ENCODE results near the gene OSBPL2. TPM values are rescaled to one million over a fixed set of nuclear protein-coding genes. Genes with fewer than 3 reads are reported as not detected.

OSBPL2 gene
- total RNA-seq, 1 donor from 2014 or later: 28.4 TPM

DNA sequence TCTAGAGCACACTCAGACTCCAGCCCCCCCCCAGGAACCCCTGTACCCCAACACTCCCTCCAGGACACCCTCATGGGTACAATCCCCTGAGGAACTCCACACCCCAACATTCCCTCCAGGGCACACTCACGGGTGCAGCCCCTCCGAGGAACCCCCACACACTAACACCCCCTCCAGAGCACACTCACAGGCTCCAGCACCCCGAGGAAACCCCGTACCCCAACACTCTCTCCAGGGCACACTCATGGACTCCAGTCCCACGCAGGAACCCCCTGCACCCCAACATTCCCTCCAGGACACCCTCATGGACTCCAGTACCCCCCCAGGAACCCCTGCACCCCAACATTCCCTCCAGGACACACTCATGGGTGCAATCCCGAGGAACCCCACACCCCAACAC, 97.2 kb downstream of the OSBPL2 start:
- H2AFZ ChIP-seq (replicated peaks): no peak overlapping the region
- Mint-ChIP-seq H3K36me3 (peaks cover 3% of the 10 kb centered on the region), H3K27ac (no peak overlapping the region), H3K27me3 (ENCODE audit: insufficient read depth, low read depth) (peaks cover 3% of the 10 kb centered on the region), H3K9me3 (no peaks in the 10 kb centered on the region), H3K4me3 (no peak overlapping the region), H3K4me1 (no peaks in the 10 kb centered on the region)
- TF ChIP-seq, protein P1, sequence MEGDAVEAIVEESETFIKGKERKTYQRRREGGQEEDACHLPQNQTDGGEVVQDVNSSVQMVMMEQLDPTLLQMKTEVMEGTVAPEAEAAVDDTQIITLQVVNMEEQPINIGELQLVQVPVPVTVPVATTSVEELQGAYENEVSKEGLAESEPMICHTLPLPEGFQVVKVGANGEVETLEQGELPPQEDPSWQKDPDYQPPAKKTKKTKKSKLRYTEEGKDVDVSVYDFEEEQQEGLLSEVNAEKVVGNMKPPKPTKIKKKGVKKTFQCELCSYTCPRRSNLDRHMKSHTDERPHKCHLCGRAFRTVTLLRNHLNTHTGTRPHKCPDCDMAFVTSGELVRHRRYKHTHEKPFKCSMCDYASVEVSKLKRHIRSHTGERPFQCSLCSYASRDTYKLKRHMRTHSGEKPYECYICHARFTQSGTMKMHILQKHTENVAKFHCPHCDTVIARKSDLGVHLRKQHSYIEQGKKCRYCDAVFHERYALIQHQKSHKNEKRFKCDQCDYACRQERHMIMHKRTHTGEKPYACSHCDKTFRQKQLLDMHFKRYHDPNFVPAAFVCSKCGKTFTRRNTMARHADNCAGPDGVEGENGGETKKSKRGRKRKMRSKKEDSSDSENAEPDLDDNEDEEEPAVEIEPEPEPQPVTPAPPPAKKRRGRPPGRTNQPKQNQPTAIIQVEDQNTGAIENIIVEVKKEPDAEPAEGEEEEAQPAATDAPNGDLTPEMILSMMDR (IDR thresholded peaks at IDR 0.05): no peak
- TF ChIP-seq EZH2 (IDR thresholded peaks at IDR 0.05): no peak
- TF ChIP-seq EZH2phosphoT487 (IDR thresholded peaks at IDR 0.05): no peak
- no peaks in the 10 kb centered on the region for H3K79me2 ChIP-seq (ENCODE audit: low read depth)
- no peaks in the 10 kb centered on the region for H3K27me3 ChIP-seq
- no peak overlapping the region for H3K27ac ChIP-seq
- H3K4me3 ChIP-seq: no peak overlapping the region
- DNase-seq (ENCODE audit: low spot score): no peak
- no peaks in the 10 kb centered on the region for H4K20me1 ChIP-seq (ENCODE audit: low read depth)
- no peaks in the 10 kb centered on the region for H3K36me3 ChIP-seq
- H3K9me3 ChIP-seq (ENCODE audit: low read depth): no peaks in the 10 kb centered on the region
- no peak overlapping the region for H3K9ac ChIP-seq
- no peaks in the 10 kb centered on the region for H3K4me1 ChIP-seq
- H3K4me2 ChIP-seq: no peak overlapping the region
- peaks cover 4% of the 10 kb centered on the region for H3F3A ChIP-seq (ENCODE audit: low read depth)

DNA sequence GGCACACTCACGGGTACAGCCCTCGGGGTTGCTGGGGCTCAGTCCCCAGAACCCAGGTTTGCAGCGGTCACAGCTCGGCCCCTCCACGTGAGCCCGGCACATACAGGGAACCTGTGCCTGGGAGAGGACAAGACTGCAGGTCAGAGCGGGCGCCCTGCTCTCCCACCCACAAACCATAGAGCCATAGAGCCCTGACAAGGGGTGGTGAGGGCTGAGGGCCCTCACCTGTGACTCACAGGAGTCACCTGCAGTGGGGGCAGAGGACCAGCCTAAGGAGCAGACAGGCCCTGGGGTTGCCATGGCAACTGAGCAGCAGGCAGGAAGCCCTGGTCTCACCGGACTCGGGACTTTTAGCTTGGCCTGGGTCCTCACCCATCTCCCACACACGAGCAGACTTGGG, 98.0 kb downstream of the OSBPL2 start:
- H3K9me3 Mint-ChIP-seq: no peaks in the 10 kb centered on the region
- no peak overlapping the region for H3K4me3 Mint-ChIP-seq
- no peak overlapping the region for H3K9ac ChIP-seq
- no peaks in the 10 kb centered on the region for H3K27me3 ChIP-seq
- H3K36me3 ChIP-seq: no peaks in the 10 kb centered on the region
- H3K27ac ChIP-seq: no peak overlapping the region
- H3K36me3 Mint-ChIP-seq: peaks cover 5% of the 10 kb centered on the region
- H3K27ac Mint-ChIP-seq: peak overlapping the region; percentile 69
- TF ChIP-seq EZH2 (IDR thresholded peaks at IDR 0.05): no peak
- no peaks in the 10 kb centered on the region for H4K20me1 ChIP-seq (ENCODE audit: low read depth)
- no peaks in the 10 kb centered on the region for H3K79me2 ChIP-seq (ENCODE audit: low read depth)
- H3K4me1 ChIP-seq: no peaks in the 10 kb centered on the region
- no peaks in the 10 kb centered on the region for H3K9me3 ChIP-seq (ENCODE audit: low read depth)
- H3K4me1 Mint-ChIP-seq: no peaks in the 10 kb centered on the region
- no peak for DNase-seq (ENCODE audit: low spot score)
- no peak overlapping the region for H3K4me2 ChIP-seq
- no peak overlapping the region for H3K4me3 ChIP-seq
- H3F3A ChIP-seq (ENCODE audit: low read depth): peaks cover 4% of the 10 kb centered on the region
- H2AFZ ChIP-seq (replicated peaks): no peak overlapping the region
- H3K27me3 Mint-ChIP-seq (ENCODE audit: insufficient read depth, low read depth): peaks cover 3% of the 10 kb centered on the region

DNA sequence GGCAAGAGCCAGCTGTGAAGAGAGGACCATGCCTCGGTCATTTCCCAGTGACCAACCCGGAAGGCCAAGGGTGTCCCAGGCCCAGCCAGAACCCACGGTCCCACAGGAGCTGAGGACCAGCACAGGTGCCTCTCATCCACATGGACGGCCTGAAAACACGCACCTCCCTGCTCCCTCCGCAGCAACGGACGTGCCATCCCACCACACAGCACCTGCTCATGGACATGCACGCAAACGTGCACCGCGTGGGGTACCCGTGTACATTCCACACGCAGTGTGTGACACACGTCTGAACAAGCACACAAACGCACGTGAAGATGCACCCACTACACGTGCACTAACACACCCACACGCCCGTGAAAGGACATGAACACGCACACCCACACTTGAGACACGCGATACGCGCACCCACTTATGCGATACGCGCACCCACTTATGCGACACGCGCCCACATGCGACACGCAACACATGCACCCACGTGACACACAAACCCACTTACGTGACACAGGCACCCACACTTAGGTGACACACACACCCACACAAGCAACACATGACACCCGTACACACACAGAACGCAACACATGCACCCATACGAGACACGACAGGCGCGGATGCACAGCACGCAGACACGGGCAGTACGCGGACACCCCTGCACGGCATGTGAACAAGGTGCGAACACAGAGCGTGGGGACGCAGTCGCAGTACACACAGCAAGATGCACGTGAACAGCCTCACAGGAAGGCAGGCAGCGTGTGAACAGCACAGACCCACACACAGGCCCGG, 98.6 kb downstream of the OSBPL2 start:
- H2AFZ ChIP-seq (replicated peaks): no peak overlapping the region
- H3K4me1 ChIP-seq: no peaks in the 10 kb centered on the region
- Mint-ChIP-seq H3K9me3 (no peaks in the 10 kb centered on the region), H3K36me3 (peaks cover 5% of the 10 kb centered on the region), H3K27ac (peak overlapping the region; percentile 69), H3K27me3 (ENCODE audit: insufficient read depth, low read depth) (peaks cover 3% of the 10 kb centered on the region), H3K4me3 (no peak overlapping the region), H3K4me1 (no peaks in the 10 kb centered on the region)
- no peaks in the 10 kb centered on the region for H3K9me3 ChIP-seq (ENCODE audit: low read depth)
- H3K9ac ChIP-seq: no peak overlapping the region
- no peak for TF ChIP-seq EZH2 (IDR thresholded peaks at IDR 0.05)
- TF ChIP-seq, protein P1 (IDR thresholded peaks at IDR 0.05): no peak
- no peak for TF ChIP-seq EZH2phosphoT487 (IDR thresholded peaks at IDR 0.05)
- H3K4me2 ChIP-seq: no peak overlapping the region
- no peak overlapping the region for H3K27ac ChIP-seq
- no peaks in the 10 kb centered on the region for H3K36me3 ChIP-seq
- peaks cover 4% of the 10 kb centered on the region for H3F3A ChIP-seq (ENCODE audit: low read depth)
- no peaks in the 10 kb centered on the region for H3K27me3 ChIP-seq
- DNase-seq (ENCODE audit: low spot score): no peak
- H4K20me1 ChIP-seq (ENCODE audit: low read depth): no peaks in the 10 kb centered on the region
- H3K4me3 ChIP-seq: no peak overlapping the region
- H3K79me2 ChIP-seq (ENCODE audit: low read depth): no peaks in the 10 kb centered on the region

DNA sequence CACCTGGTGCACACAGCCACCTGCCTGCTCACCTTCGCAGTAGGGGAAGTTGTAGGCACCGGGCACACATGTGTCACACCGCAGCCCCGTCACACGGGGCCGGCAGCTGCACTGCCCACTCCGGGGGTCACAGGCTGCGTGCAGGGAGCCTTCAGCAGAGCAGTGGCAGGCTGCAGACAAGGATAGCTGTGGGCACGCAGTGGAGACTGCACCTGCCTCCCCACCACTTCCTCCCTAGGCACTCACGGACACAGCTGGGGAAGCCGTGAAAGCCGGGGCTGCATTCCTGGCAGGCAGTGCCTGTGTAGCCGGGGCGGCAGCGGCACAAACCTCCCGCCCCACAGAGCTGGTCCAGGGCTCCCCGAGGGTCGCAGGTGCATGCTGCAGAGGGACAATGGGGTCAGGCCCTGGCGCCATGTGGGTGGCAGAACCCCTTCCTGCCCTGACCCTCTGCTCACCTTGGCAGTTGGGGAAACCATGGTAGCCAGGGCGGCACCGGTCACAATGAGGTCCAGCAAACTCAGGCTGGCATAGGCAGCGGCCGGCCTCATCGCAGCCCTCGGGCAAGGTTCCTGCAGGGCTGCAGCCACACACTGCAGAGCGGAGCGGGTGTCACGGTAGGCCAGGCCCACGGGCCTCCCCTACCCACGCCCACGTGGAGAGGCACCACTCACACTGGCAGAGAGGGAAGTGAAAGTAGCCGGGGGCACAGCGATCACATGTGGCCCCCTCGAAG, 99.4 kb downstream of the OSBPL2 start:
- H3F3A ChIP-seq (ENCODE audit: low read depth): peaks cover 4% of the 10 kb centered on the region
- no peak overlapping the region for H3K27ac Mint-ChIP-seq
- H3K27me3 Mint-ChIP-seq (ENCODE audit: insufficient read depth, low read depth): peaks cover 3% of the 10 kb centered on the region
- no peak for TF ChIP-seq EZH2phosphoT487 (IDR thresholded peaks at IDR 0.05)
- TF ChIP-seq, protein P1 (IDR thresholded peaks at IDR 0.05): no peak
- H3K9ac ChIP-seq: no peak overlapping the region
- no peaks in the 10 kb centered on the region for H3K27me3 ChIP-seq
- H3K4me2 ChIP-seq: no peak overlapping the region
- no peaks in the 10 kb centered on the region for H3K36me3 ChIP-seq
- H3K27ac ChIP-seq: no peak overlapping the region
- no peaks in the 10 kb centered on the region for H3K4me1 ChIP-seq
- H3K4me3 Mint-ChIP-seq: no peak overlapping the region
- H4K20me1 ChIP-seq (ENCODE audit: low read depth): no peaks in the 10 kb centered on the region
- no peaks in the 10 kb centered on the region for H3K9me3 ChIP-seq (ENCODE audit: low read depth)
- no peak for DNase-seq (ENCODE audit: low spot score)
- H3K79me2 ChIP-seq (ENCODE audit: low read depth): no peaks in the 10 kb centered on the region
- peaks cover 5% of the 10 kb centered on the region for H3K36me3 Mint-ChIP-seq
- no peak overlapping the region for H2AFZ ChIP-seq (replicated peaks)
- no peak overlapping the region for H3K4me3 ChIP-seq
- no peaks in the 10 kb centered on the region for H3K9me3 Mint-ChIP-seq
- H3K4me1 Mint-ChIP-seq: no peaks in the 10 kb centered on the region

Measured in neural progenitor cell (in vitro differentiated cells).